IPS-15b (cell line): ENCODE data around the gene FANCL.

ENCODE experiments used
- H3K27me3 ChIP-seq: one replicate; pipeline ENCODE4 v1.6.1; 2013; ENCODE audit warnings: low read length; ENCODE audit not compliant: control insufficient read depth, insufficient read depth
- H3K36me3 ChIP-seq: one replicate; pipeline ENCODE4 v1.6.1; 2013; ENCODE audit warnings: low read length; ENCODE audit not compliant: control insufficient read depth, insufficient read depth
- H3K4me1 ChIP-seq: one replicate; pipeline ENCODE4 v1.6.1; 2013; ENCODE audit warnings: mild to moderate bottlenecking, low read length; ENCODE audit not compliant: control insufficient read depth, insufficient read depth
- H3K4me3 ChIP-seq: one replicate; pipeline ENCODE4 v1.5.1; 2013; ENCODE audit warnings: low read depth, low read length
- H3K9ac ChIP-seq: one replicate; pipeline ENCODE4 v1.6.1; 2013; ENCODE audit warnings: low read depth, mild to moderate bottlenecking, low read length
- H3K9me3 ChIP-seq: one replicate; pipeline ENCODE4 v1.6.1; 2013; ENCODE audit warnings: mild to moderate bottlenecking, low read length; ENCODE audit not compliant: control insufficient read depth, insufficient read depth

The FANCL gene

GRCh38 chr2:58110765-58111164 is 130.4 kb downstream of the FANCL start:
- Histone ChIP-seq H3K4me1 (peaks cover 3% of the 10 kb centered on the region), H3K4me3 (no peak overlapping the region), H3K27me3 (no peaks in the 10 kb centered on the region), H3K9me3 (no peaks in the 10 kb centered on the region), H3K36me3 (no peaks in the 10 kb centered on the region), H3K9ac (no peak overlapping the region)

DNA sequence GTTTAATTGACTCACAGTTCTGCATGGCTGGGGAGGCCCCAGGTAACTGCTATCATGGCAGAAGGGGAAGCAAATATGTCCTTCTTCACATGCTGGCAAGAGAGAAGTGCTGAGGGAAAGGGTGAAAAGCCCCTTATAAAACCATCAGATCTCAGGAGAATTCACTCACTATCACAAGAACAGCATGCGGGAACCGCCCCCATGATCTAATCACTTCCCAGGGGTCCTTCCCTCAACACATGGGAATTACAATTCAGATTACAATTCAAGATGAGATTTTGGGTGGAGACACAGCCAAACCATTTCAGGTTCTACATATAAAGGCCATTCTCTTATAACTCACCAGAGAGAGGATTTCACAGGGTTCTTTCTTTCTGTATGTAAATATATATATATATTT is 131.6 kb downstream of the FANCL start:
- H3K4me3 ChIP-seq: no peak overlapping the region
- H3K4me1 ChIP-seq: peaks cover 3% of the 10 kb centered on the region

More for the DNA sequence above, 131.6 kb downstream of the FANCL start:
- Histone ChIP-seq H3K9ac (no peak overlapping the region), H3K9me3 (no peaks in the 10 kb centered on the region), H3K36me3 (no peaks in the 10 kb centered on the region), H3K27me3 (no peaks in the 10 kb centered on the region)
